C4-2B (cell line): ENCODE results near the gene CYSRT1.
A peak's percentile ranks its signal among the peaks of the same experiment; 100 is the strongest.

ENCODE experiments used
- H3K27ac ChIP-seq: fragments of 450-650 bp; 2 replicates; pipeline ENCODE4 v1.5.1; 2017
- CTCF ChIP-seq: fragments of 450-650 bp; conservative IDR thresholded peaks from 2 replicates; pipeline ENCODE4 v1.5.1; 2017; ENCODE audit warnings: mild to moderate bottlenecking
- ZFX ChIP-seq: fragments of 450-650 bp; IDR thresholded peaks from 2 replicates; pipeline ENCODE4 v1.6.1; 2017

The CYSRT1 gene

DNA sequence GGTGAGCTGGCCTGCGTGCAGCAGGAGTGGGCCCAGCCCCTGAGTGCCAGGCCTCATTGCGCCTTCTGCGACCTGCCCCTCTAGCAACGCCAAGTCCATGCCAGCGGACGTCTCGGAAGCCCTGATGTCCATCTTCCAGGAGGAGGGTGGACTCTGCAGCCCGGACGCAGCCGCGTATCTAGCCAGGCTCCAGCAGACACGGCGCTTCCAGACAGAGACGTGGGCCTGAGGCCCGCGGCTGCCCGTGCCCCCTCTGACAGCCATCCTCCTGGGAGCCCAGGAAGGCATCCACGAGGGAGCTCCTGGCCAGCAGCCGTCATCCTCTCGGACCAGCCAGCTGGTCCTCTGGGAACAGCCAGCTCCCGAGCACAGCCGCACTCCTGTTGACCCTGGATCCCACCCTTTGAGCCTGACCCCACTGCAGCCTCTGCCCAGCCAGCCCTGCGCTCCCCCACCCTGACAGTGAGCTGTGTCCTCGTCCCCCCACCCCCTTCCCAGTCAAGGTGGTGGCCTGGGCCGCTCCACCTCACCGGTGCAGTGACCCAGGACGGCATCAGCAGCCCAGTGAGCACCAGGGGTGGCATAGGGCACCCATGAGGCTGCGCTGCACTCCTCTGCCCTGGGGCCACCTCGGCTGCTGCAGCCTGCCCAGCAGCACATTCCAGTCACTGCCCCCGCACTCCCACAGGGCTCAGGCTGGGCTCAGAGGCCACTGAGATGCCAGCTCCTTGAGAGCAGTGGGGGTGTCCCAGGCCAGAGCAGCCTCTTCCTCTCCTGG is 8.6 kb upstream of the CYSRT1 start:
- TF ChIP-seq CTCF (no peak), ZFX (no peak)
- H3K27ac ChIP-seq: peak overlapping the region; percentile 98

GRCh38 chr9:137217276-137218211 is 7.4 kb upstream of the CYSRT1 start:
- peak overlapping the region; percentile 98 for H3K27ac ChIP-seq
- TF ChIP-seq ZFX: no peak; the same call in 1 of the 2 replicates
- TF ChIP-seq CTCF: no peak; the same call in 1 of the 2 replicates

GRCh38 chr9:137218212-137218753 is 6.7 kb upstream of the CYSRT1 start:
- peak overlapping the region; percentile 98 for H3K27ac ChIP-seq
- TF ChIP-seq CTCF: no peak
- 0 out of 2 replicates have a peak, but pooled peaks have one; percentile 51 for TF ChIP-seq ZFX

DNA sequence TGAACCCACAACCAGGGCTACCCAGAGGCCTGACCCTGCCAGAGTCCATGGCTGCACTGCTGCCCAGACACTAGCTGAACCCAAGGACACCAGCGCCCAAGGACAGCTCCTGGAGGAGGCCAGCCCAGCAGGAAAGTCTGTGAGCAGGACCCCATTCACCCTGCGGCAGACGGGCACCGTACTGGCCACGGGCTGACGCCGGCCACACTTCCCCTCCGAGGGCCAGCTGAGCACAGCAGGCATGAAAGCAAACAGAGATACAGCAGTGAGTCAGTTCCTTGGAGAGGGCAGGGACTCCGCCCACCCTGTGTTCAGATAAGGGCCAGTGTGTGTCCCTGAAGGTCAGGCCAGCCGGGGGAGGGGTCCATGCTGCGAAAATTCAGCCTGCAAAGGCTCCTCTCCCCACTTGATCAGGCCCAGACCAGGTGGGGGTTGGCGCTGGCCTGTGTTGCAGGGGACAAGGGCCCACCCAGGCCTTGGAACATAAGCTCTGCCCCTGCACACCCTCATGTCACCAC is 6.2 kb upstream of the CYSRT1 start:
- peak overlapping the region; percentile 98 for H3K27ac ChIP-seq

DNA sequence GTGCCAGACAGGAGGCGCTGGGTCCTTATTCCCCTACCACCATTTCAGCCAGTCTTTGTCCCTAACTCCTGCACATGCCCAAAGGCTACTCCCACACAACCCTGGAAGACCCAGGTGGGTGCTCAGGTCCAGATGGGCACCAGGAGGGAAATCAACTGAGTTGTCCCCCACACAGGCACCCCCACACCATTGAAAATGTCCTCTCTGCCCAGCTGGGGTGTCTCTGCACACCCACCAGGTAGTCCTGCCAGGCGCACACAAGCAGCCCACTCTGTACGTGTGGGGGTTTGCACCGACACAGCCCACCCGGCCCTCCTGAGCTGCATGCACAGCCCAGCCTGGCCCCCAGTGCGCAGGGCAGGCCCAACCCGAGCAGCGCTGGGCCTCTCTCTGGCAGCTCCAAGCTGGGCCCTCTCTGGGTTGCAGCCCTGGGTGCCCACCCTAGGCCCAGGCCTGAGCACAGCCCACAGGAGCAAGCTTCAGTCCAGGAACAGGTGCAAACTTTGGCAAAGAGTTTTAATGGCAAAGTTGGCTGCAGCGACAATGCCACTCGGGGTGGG is 5.1 kb upstream of the CYSRT1 start:
- peak overlapping the region; percentile 98 for H3K27ac ChIP-seq
- no peak for TF ChIP-seq CTCF
- TF ChIP-seq ZFX: no peak

More for the DNA sequence above, 6.2 kb upstream of the CYSRT1 start:
- TF ChIP-seq ZFX: no peak
- no peak for TF ChIP-seq CTCF

- no peak overlapping the region; the same call in 1 of the 2 replicates for H3K27ac ChIP-seq
- no peak for TF ChIP-seq ZFX
- TF ChIP-seq CTCF: no peak
Observed at GRCh38 chr9:137220317-137221094, 4.5 kb upstream of the CYSRT1 start.
